Mammary epithelial cell (primary cell): ENCODE data around the gene PPARD.

ENCODE experiments used
- CTCF ChIP-seq, 2 donors: IDR thresholded peaks in 1 of 2; conservative IDR thresholded peaks in 1 of 2; 2 replicates each; pipeline ENCODE4 v1.5.1; 2011 to 2012; ENCODE audit warnings: inconsistent platforms in 2 of 2, low read length in 2 of 2, mild to moderate bottlenecking in 2 of 2, control low read depth in 1 of 2, low read depth in 1 of 2; ENCODE audit not compliant: insufficient read depth in 1 of 2; ENCODE audit errors: extremely low read depth in 1 of 2
- EZH2 ChIP-seq: IDR thresholded peaks from 2 replicates; pipeline ENCODE4 v1.6.1; 2012; ENCODE audit warnings: low read length, inconsistent platforms, borderline replicate concordance

- TF ChIP-seq CTCF (conservative IDR thresholded peaks at IDR 0.05 in 1 of 2, IDR thresholded peaks at IDR 0.05 in 1 of 2; ENCODE audit: extremely low read depth in 1 of 2, insufficient read depth in 1 of 2, low read depth in 1 of 2, low read length in 2 of 2) = no peak
- no peak for TF ChIP-seq EZH2
These were observed 44.6 kb downstream of the PPARD start for GRCh38 chr6:35386989-35387388.
